SU-DHL-6 (cell line): Measurements from ENCODE around the gene HORMAD2.

Experiments
- H2AFZ ChIP-seq: fragments of 200-600 bp; sonication (generic); 2 replicates; pipeline ENCODE4 v1.6.1; 2014; ENCODE audit warnings: low read depth, mild to moderate bottlenecking, moderate library complexity, mixed read lengths, antibody characterized with exemption, low read length; ENCODE audit not compliant: severe bottlenecking
- H3F3A ChIP-seq: fragments of 200-600 bp; shearing (Covaris generic); 2 replicates; pipeline ENCODE4 v1.6.0; 2016; ENCODE audit warnings: antibody characterized with exemption, mild to moderate bottlenecking; ENCODE audit not compliant: insufficient read depth
- H3K27ac ChIP-seq: fragments of 200-600 bp; sonication (generic); 2 replicates; pipeline ENCODE4 v1.5.1; 2016; ENCODE audit warnings: low read depth, mild to moderate bottlenecking, low read length, moderate library complexity, mixed read lengths
- H3K27me3 ChIP-seq: fragments of 200-600 bp; sonication (generic), shearing (Covaris generic); 2 replicates; pipeline ENCODE4 v1.6.0; 2014; ENCODE audit warnings: mild to moderate bottlenecking, low read length
- H3K36me3 ChIP-seq: fragments of 200-600 bp; sonication (generic); 2 replicates; pipeline ENCODE4 v1.6.1; 2014; ENCODE audit warnings: mild to moderate bottlenecking, low read length, mixed read lengths
- H3K4me2 ChIP-seq: fragments of 300-600, 200-600 bp; shearing (Covaris generic), sonication (generic); 2 replicates; pipeline ENCODE4 v1.6.0; 2014; ENCODE audit warnings: low read length, low read depth, mild to moderate bottlenecking; ENCODE audit not compliant: poor library complexity, severe bottlenecking
- H3K4me3 ChIP-seq: fragments of 200-600 bp; sonication (generic); 2 replicates; pipeline ENCODE4 v1.5.1; 2014; ENCODE audit warnings: antibody characterized with exemption, low read length, mild to moderate bottlenecking, mixed read lengths; ENCODE audit not compliant: insufficient read depth, poor library complexity, severe bottlenecking
- H3K79me2 ChIP-seq: fragments of 200-600 bp; sonication (generic); 2 replicates; pipeline ENCODE4 v1.6.1; 2014; ENCODE audit warnings: mild to moderate bottlenecking, low read length, moderate library complexity; ENCODE audit not compliant: insufficient read depth
- H3K9ac ChIP-seq: fragments of 200-600 bp; sonication (generic); 2 replicates; pipeline ENCODE4 v1.7.0; 2014; ENCODE audit warnings: mild to moderate bottlenecking, low read length
- H3K9me2 ChIP-seq: fragments of 200-600 bp; sonication (generic); replicated peaks from 2 replicates; pipeline ENCODE4 v1.6.1; 2014; ENCODE audit warnings: low read length; ENCODE audit not compliant: insufficient read depth
- H3K9me3 ChIP-seq: fragments of 200-600 bp; sonication (generic); 2 replicates; pipeline ENCODE4 v1.6.1; 2014; ENCODE audit warnings: low read length, mixed read lengths; ENCODE audit not compliant: insufficient read depth
- H4K20me1 ChIP-seq: fragments of 200-600 bp; sonication (generic); 2 replicates; pipeline ENCODE4 v1.6.1; 2014; ENCODE audit warnings: low read depth, mild to moderate bottlenecking, antibody characterized with exemption, low read length, moderate library complexity, mixed read lengths
- EZH2phosphoT487 ChIP-seq: fragments of 200-600 bp; sonication (generic), shearing (Covaris generic); conservative IDR thresholded peaks from 2 replicates; pipeline ENCODE4 v1.6.1; 2018; ENCODE audit warnings: mild to moderate bottlenecking, antibody characterized with exemption, low read length, moderate library complexity, mixed read lengths
- TF ChIP-seq, protein P1 (sequence below): fragments of 200-600 bp; sonication (generic); IDR thresholded peaks from one replicate; pipeline ENCODE4 v1.5.1; 2017; ENCODE audit warnings: antibody characterized with exemption, mild to moderate bottlenecking, low read length, moderate library complexity; ENCODE audit not compliant: insufficient read depth, poor library complexity, severe bottlenecking

The HORMAD2 gene

DNA sequence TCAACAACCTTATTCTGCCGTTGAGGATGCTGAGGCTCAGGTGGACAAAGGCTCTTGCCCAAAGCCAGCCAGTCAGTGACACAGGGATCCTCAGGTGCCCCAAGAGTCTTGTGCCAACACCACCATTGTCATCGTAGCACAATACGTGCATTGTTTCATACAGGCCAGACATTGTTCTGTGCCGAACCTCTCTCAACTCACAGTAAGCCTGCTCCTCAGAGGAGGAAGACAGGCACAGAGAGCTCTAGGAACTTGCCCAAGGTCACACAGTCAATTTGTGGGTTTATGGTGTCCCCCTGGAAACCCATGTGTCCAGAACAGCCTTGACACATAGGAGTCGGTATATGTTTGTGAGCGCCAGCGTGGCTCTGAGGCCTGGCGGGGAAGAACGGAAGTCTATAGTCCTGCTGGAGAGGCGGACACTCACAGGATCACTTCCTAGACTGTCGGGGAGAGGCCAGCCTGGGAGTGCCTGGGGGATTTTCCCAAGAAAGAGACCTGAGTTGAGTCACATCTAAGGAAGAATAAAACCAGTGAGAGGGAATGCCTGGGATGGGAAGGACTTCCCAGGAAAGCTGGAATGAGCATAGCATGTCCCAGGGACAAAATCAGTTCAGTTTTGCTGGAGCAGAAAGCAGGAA, 146.0 kb downstream of the HORMAD2 start:
- Histone ChIP-seq H3K4me3 (no peak overlapping the region), H3K9ac (no peak overlapping the region), H3K36me3 (no peaks in the 10 kb centered on the region), H3K4me2 (no peak overlapping the region), H3K9me2 (no peaks in the 10 kb centered on the region), H3K27ac (no peak overlapping the region), H3K27me3 (no peaks in the 10 kb centered on the region), H3K9me3 (no peaks in the 10 kb centered on the region), H4K20me1 (no peaks in the 10 kb centered on the region), H2AFZ (no peak overlapping the region), H3K79me2 (no peaks in the 10 kb centered on the region), H3F3A (no peaks in the 10 kb centered on the region)
- TF ChIP-seq, protein P1, sequence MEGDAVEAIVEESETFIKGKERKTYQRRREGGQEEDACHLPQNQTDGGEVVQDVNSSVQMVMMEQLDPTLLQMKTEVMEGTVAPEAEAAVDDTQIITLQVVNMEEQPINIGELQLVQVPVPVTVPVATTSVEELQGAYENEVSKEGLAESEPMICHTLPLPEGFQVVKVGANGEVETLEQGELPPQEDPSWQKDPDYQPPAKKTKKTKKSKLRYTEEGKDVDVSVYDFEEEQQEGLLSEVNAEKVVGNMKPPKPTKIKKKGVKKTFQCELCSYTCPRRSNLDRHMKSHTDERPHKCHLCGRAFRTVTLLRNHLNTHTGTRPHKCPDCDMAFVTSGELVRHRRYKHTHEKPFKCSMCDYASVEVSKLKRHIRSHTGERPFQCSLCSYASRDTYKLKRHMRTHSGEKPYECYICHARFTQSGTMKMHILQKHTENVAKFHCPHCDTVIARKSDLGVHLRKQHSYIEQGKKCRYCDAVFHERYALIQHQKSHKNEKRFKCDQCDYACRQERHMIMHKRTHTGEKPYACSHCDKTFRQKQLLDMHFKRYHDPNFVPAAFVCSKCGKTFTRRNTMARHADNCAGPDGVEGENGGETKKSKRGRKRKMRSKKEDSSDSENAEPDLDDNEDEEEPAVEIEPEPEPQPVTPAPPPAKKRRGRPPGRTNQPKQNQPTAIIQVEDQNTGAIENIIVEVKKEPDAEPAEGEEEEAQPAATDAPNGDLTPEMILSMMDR, result no peak
- no peak for TF ChIP-seq EZH2phosphoT487
